HepG2 (cell line): ENCODE measurements around the gene KRT77. TPM values are rescaled to one million over a fixed set of nuclear protein-coding genes. Genes with fewer than 3 reads are reported as not detected.

ENCODE experiments used
- ATAC-seq: fragments of 200-7000 bp; cut with Tn5 transposase; 3 replicates; pipeline ENCODE4 v1.9.1; 2020; ENCODE audit warnings: mild to moderate bottlenecking, moderate library complexity
- BruUV-seq: library from RNA; stranded (reverse); fragments of 400-500 nt; replicated peaks from 2 replicates; lab custom pipeline; 2021; lab: Mats Ljungman, UMichigan
- CTCF ChIA-PET: fragments of 300-600 bp; formaldehyde crosslinking; extraction: SDS; loops from one replicate; lab custom pipeline; 2021; ENCODE audit warnings: low total read pairs, inconsistent platforms, low intra/inter-chr PET ratio; lab: Yijun Ruan, JAX
- POLR2A ChIA-PET: fragments of 350-600 bp; sonication (Branson Sonifier 250); formaldehyde crosslinking; loops from one replicate; lab custom pipeline; 2020; ENCODE audit warnings: antibody characterized with exemption, inconsistent platforms; lab: Yijun Ruan, JAX
- DNase-seq: peaks from one replicate; pipeline ENCODE4 v3.0.0-alpha.2; 2015; ENCODE audit warnings: low spot score
- FAIRE-seq: peaks from 3 replicates; lab custom pipeline; 2011; peaks lifted over from hg19 to GRCh38; lab: Jason Lieb, UNC
- H2AFZ ChIP-seq: one replicate; pipeline ENCODE4 v1.6.1; 2011; ENCODE audit warnings: low read length, inconsistent platforms
- H3K27ac ChIP-seq: fragments of 300-600 bp; 3 replicates; pipeline ENCODE4 v1.8.0; 2011; ENCODE audit warnings: mixed run types, mild to moderate bottlenecking, mixed read lengths, low read length, inconsistent platforms; ENCODE audit not compliant: insufficient read depth; ENCODE audit errors: extremely low read length
- H3K27me3 ChIP-seq, 2 experiments: fragments of 200-600 bp in 1 of 2; 2 replicates in 1 of 2; 3 replicates in 1 of 2; pipeline versions ENCODE4 v1.6.0 to v1.8.0; 2011; ENCODE audit warnings: low read length in 2 of 2, mild to moderate bottlenecking in 2 of 2, moderate library complexity in 2 of 2, inconsistent platforms in 1 of 2; ENCODE audit not compliant: insufficient read depth in 2 of 2, control insufficient read depth in 1 of 2
- H3K36me3 ChIP-seq, 2 experiments: fragments of 200-600 bp in 1 of 2; replicated peaks in 1 of 2; 2 replicates in 1 of 2; 3 replicates in 1 of 2; pipeline versions ENCODE4 v1.5.1 to v1.8.0; 2011; ENCODE audit warnings: low read length in 2 of 2, inconsistent platforms in 1 of 2; ENCODE audit not compliant: insufficient read depth in 2 of 2, control insufficient read depth in 1 of 2
- H3K4me1 ChIP-seq: 2 replicates; pipeline ENCODE4 v1.5.1; 2012; ENCODE audit warnings: low read length, inconsistent platforms; ENCODE audit not compliant: insufficient read depth
- H3K4me2 ChIP-seq: 2 replicates; pipeline ENCODE4 v1.6.0; 2011; ENCODE audit warnings: low read depth, low read length, inconsistent platforms
- H3K4me3 ChIP-seq, 3 experiments: fragments of 200-600 bp in 1 of 3; sonication (generic), shearing (Covaris generic) in 1 of 3; replicated peaks in 1 of 3; 2 replicates each; pipeline ENCODE4 v1.5.1; 2011 to 2016; ENCODE audit warnings: low read length in 3 of 3, inconsistent platforms in 2 of 3, low read depth in 2 of 3, mild to moderate bottlenecking in 2 of 3, control low read depth in 1 of 3, mixed read lengths in 1 of 3; ENCODE audit not compliant: insufficient read depth in 1 of 3
- H3K79me2 ChIP-seq: one replicate; pipeline ENCODE4 v1.6.1; 2011; ENCODE audit warnings: low read length, inconsistent platforms; ENCODE audit not compliant: insufficient read depth
- H3K9ac ChIP-seq: 2 replicates; pipeline ENCODE4 v1.6.0; 2011; ENCODE audit warnings: mild to moderate bottlenecking, low read depth, low read length, inconsistent platforms; ENCODE audit not compliant: insufficient read depth
- H3K9me3 ChIP-seq: 2 replicates; pipeline ENCODE4 v1.5.1; 2012; ENCODE audit warnings: mild to moderate bottlenecking, low read length
- H4K20me1 ChIP-seq: 2 replicates; pipeline ENCODE4 v1.6.0; 2011; ENCODE audit warnings: inconsistent platforms, mild to moderate bottlenecking, low read length, moderate library complexity; ENCODE audit not compliant: insufficient read depth
- CREBL2 ChIP-seq: sonication (generic); formaldehyde crosslinking; IDR thresholded peaks from 2 replicates; pipeline ENCODE4 v1.8.1; 2023; ENCODE audit warnings: missing genetic modification reagents, mild to moderate bottlenecking, borderline replicate concordance
- FOSL2 ChIP-seq: sonication (generic); formaldehyde crosslinking; IDR thresholded peaks from 2 replicates; pipeline ENCODE4 v1.4.0; 2020; ENCODE audit warnings: missing genetic modification reagents
- HMG20B ChIP-seq: conservative IDR thresholded peaks from 2 replicates; pipeline ENCODE4 v1.6.1; 2016; ENCODE audit warnings: missing genetic modification reagents, missing compliant biosample characterization
- HNRNPH1 ChIP-seq: fragments of 200-400 bp; formaldehyde crosslinking; optimal IDR thresholded peaks from 2 replicates; pipeline ENCODE3; 2017; ENCODE audit warnings: mild to moderate bottlenecking, low read depth, low read length
- RBM39 ChIP-seq: fragments of 200-400 bp; formaldehyde crosslinking; IDR thresholded peaks from one replicate; pipeline ENCODE4 v1.6.1; 2018; ENCODE audit warnings: antibody characterized with exemption, mild to moderate bottlenecking, low read depth, low read length; ENCODE audit not compliant: poor library complexity, severe bottlenecking
- RXRB ChIP-seq: IDR thresholded peaks from 2 replicates; pipeline ENCODE4 v1.6.1; 2016; ENCODE audit warnings: borderline replicate concordance, missing genetic modification reagents, missing compliant biosample characterization
- SP1 ChIP-seq, 2 experiments: fragments of 450-650 bp in 1 of 2; sonication (generic) in 1 of 2; formaldehyde crosslinking in 1 of 2; IDR thresholded peaks; 2 replicates each; pipeline versions ENCODE4 v1.4.0 to v1.6.1; 2016 to 2020; ENCODE audit warnings: missing genetic modification reagents in 1 of 2
- SRSF4 ChIP-seq: fragments of 200-400 bp; formaldehyde crosslinking; IDR thresholded peaks from one replicate; pipeline ENCODE4 v1.6.1; 2018; ENCODE audit warnings: mild to moderate bottlenecking, low read depth, low read length, moderate library complexity; ENCODE audit not compliant: poor library complexity, severe bottlenecking
- THAP7 ChIP-seq: sonication (generic); formaldehyde crosslinking; IDR thresholded peaks from 2 replicates; pipeline ENCODE4 v1.8.1; 2023; ENCODE audit warnings: mild to moderate bottlenecking, missing genetic modification reagents
- ZNF256 ChIP-seq: sonication (generic); formaldehyde crosslinking; conservative IDR thresholded peaks from 2 replicates; pipeline ENCODE4 v1.4.0; 2020; ENCODE audit warnings: missing genetic modification reagents
- ZNF292 ChIP-seq: sonication (generic); formaldehyde crosslinking; IDR thresholded peaks from 2 replicates; pipeline ENCODE4 v1.8.1; 2022; ENCODE audit warnings: mild to moderate bottlenecking, low read depth, missing genetic modification reagents, borderline replicate concordance
- ZNF414 ChIP-seq: sonication (generic); formaldehyde crosslinking; IDR thresholded peaks from 2 replicates; pipeline ENCODE4 v1.5.0; 2020; ENCODE audit warnings: missing genetic modification reagents
- ZNF451 ChIP-seq: sonication (generic); formaldehyde crosslinking; IDR thresholded peaks from 2 replicates; pipeline ENCODE4 v1.5.0; 2020; ENCODE audit warnings: mild to moderate bottlenecking, missing genetic modification reagents
- ZNF569 ChIP-seq: sonication (generic); formaldehyde crosslinking; IDR thresholded peaks from 2 replicates; pipeline ENCODE4 v1.5.0; 2020; ENCODE audit warnings: mild to moderate bottlenecking, missing genetic modification reagents, moderate library complexity, borderline replicate concordance
- ZNF674 ChIP-seq: sonication (generic); formaldehyde crosslinking; IDR thresholded peaks from 2 replicates; pipeline ENCODE4 v1.5.0; 2020; ENCODE audit warnings: low read depth, mild to moderate bottlenecking, missing genetic modification reagents
- WGBS: methylation state at CpG from one replicate; pipeline ENCODE4 v1.1.6; 2017; ENCODE audit warnings: low lambda C conversion rate; 5-methylcytosine and 5-hydroxymethylcytosine counted together
- in situ Hi-C: cut with HindIII; loops from 2 replicates; pipeline ENCODE4 v1.10.0; 2017; ENCODE audit warnings: low pct_unique_long_range_greater_than_20kb; ENCODE audit not compliant: extremely low pct_ligation_motif_present
- intact Hi-C: fragments of 100-400 bp; cut with micrococcal nuclease; formaldehyde crosslinking; loops from one replicate; pipeline ENCODE4 v1.10.0; 2022; ENCODE audit not compliant: unreplicated experiment
- polyA plus RNA-seq, 8 experiments: library from polyadenylated mRNA; depleted of rRNA in 3 of 8; stranded (reverse) in 7 of 8; unstranded in 1 of 8; fragments of >200 nt; fragmentation: Illumina TruSeq in 4 of 8; extraction: Trizol in 4 of 8; gene quantifications; 2 replicates each; pipeline versions ENCODE4 v1.2.1 to v1.2.3, GENCODE V29; 2011 to 2016; ENCODE audit warnings: low read depth in 4 of 8, missing spikeins in 1 of 8, mixed read lengths in 1 of 8; ENCODE audit not compliant: insufficient read depth in 1 of 8
- total RNA-seq, 5 experiments: library from RNA; depleted of rRNA; stranded (reverse); fragments of >200 nt; fragmentation: Illumina TruSeq; extraction: Trizol; gene quantifications; 2 replicates each; pipeline ENCODE4 v1.2.3, GENCODE V29; 2016; ENCODE audit warnings: low read depth in 1 of 5

KRT77 gene
- total and polyA plus RNA-seq, 2 of the 13 experiments (the other 11 are each of a cell fraction or from before 2014, with no cell fraction given) = not detected

- no peak for DNase-seq
- no peaks in the 10 kb centered on the region for H3K4me1 ChIP-seq
- H3K27me3 ChIP-seq = peaks cover 2 to 31% of the 10 kb centered on the region in 2 experiments; a peak in 4 of 5 replicates
- intact Hi-C loops (no loop called here), in situ Hi-C loops (no loop called here)
- TF ChIP-seq ZNF292 (CRISPR knock-in tag) (no peak), CREBL2 (CRISPR knock-in tag) (no peak), SRSF4 (no peak), RXRB (CRISPR knock-in tag) (no peak), RBM39 (no peak), FOSL2 (no peak), ZNF414 (CRISPR knock-in tag) (no peak), THAP7 (no peak), ZNF674 (CRISPR knock-in tag) (no peak), HMG20B (CRISPR knock-in tag) (no peak), ZNF256 (CRISPR knock-in tag) (no peak), SP1 (IDR thresholded peaks at IDR 0.05) (no peak), SP1 (CRISPR knock-in tag; IDR thresholded peaks at IDR 0.05) (no peak), ZNF569 (CRISPR knock-in tag) (no peak), HNRNPH1 (no peak), ZNF451 (CRISPR knock-in tag) (no peak)
- no peaks in the 10 kb centered on the region for H4K20me1 ChIP-seq
- no peak for FAIRE-seq
- no peaks in the 10 kb centered on the region for H3K36me3 ChIP-seq
- no peak overlapping the region for H3K9ac ChIP-seq
- BruUV-seq = no TSS peak
- no peak for ATAC-seq
- H3K4me2 ChIP-seq = no peak overlapping the region
- POLR2A ChIA-PET = no interaction called here
- no peaks in the 10 kb centered on the region for H3K79me2 ChIP-seq
- no peak overlapping the region for H3K4me3 ChIP-seq
- CTCF ChIA-PET = no interaction called here
- WGBS = 4% methylated on average over 8 of the region's 12 CpGs
- no peaks in the 10 kb centered on the region for H3K9me3 ChIP-seq
- H3K27ac ChIP-seq = no peak overlapping the region
- no peak overlapping the region for H2AFZ ChIP-seq
These were observed 52.7 kb downstream of the KRT77 start for GRCh38 chr12:52650520-52651081.
